Bronchial epithelial cell (primary cell): ENCODE measurements around the gene MAN1C1. TPM values are rescaled to one million over a fixed set of nuclear protein-coding genes. Genes with fewer than 3 reads are reported as not detected.

ENCODE experiments used
- DNase-seq: peaks from one replicate; pipeline ENCODE4 v3.0.0-alpha.2; 2010; ENCODE audit warnings: low read depth
- FAIRE-seq: peaks from 2 replicates; lab custom pipeline; 2011; peaks lifted over from hg19 to GRCh38; lab: Jason Lieb, UNC
- H3K27me3 ChIP-seq: 2 replicates; pipeline ENCODE4 v1.5.1; 2011; ENCODE audit warnings: low read length; ENCODE audit not compliant: control insufficient read depth, insufficient read depth
- H3K36me3 ChIP-seq: 2 replicates; pipeline ENCODE4 v1.5.1; 2011; ENCODE audit warnings: low read length; ENCODE audit not compliant: control insufficient read depth, insufficient read depth
- H3K4me3 ChIP-seq: 2 replicates; pipeline ENCODE4 v1.5.1; 2011; ENCODE audit warnings: mild to moderate bottlenecking, low read depth, low read length, control low read depth
- CTCF ChIP-seq: IDR thresholded peaks from 2 replicates; pipeline ENCODE4 v1.5.1; 2011; ENCODE audit warnings: mild to moderate bottlenecking, moderate library complexity, low read length, control low read depth, inconsistent platforms; ENCODE audit not compliant: insufficient read depth, severe bottlenecking
- total RNA-seq: library from RNA; depleted of rRNA; stranded (reverse); fragments of >200 nt; gene quantifications from 2 replicates; pipeline ENCODE4 v1.2.1, GENCODE V29; 2014

Gene MAN1C1
- total RNA-seq, 1 donor from 2014 or later, result under 0.01 TPM

- Histone ChIP-seq H3K36me3 (peaks cover 14% of the 10 kb centered on the region), H3K4me3 (no peak overlapping the region), H3K27me3 (no peaks in the 10 kb centered on the region)
- FAIRE-seq (no peak), DNase-seq (peak; percentile 70)
- no peak for TF ChIP-seq CTCF
These were observed 215.9 kb downstream of the MAN1C1 start for GRCh38 chr1:25832336-25833037.

GRCh38 chr1:25833158-25833557, 216.6 kb downstream of the MAN1C1 start:
- no peak for TF ChIP-seq CTCF
- no peak for FAIRE-seq
- Histone ChIP-seq H3K27me3 (no peaks in the 10 kb centered on the region), H3K36me3 (peaks cover 12% of the 10 kb centered on the region), H3K4me3 (no peak overlapping the region)
- no peak for DNase-seq

Other genes starting within 250 kb of the MAN1C1 start
- gene RHCE, start 196.0 kb upstream of the MAN1C1 start, total RNA-seq, result 2.0 and 3.7 TPM in 2 replicates
- 11.9 and 17.4 TPM in 2 replicates for gene MACO1, start 185.9 kb upstream of the MAN1C1 start, total RNA-seq
- 17.1 and 17.3 TPM in 2 replicates for gene LDLRAP1, start 73.2 kb upstream of the MAN1C1 start, total RNA-seq
- 3.4 and 6.4 TPM in 2 replicates for gene SELENON, start 183.4 kb downstream of the MAN1C1 start, total RNA-seq
- 15.0 and 22.0 TPM in 2 replicates for gene MTFR1L, start 203.2 kb downstream of the MAN1C1 start, total RNA-seq
- 2.4 TPM in 2 replicates for gene AUNIP, start 242.7 kb downstream of the MAN1C1 start, total RNA-seq